HepG2 (cell line): ENCODE measurements around the gene MT1A. TPM values are rescaled to one million over a fixed set of nuclear protein-coding genes. Genes with fewer than 3 reads are reported as not detected.

Experiments
- AHDC1 ChIP-seq: sonication (generic); formaldehyde crosslinking; IDR thresholded peaks from 2 replicates; pipeline ENCODE4 v1.5.1; 2020; ENCODE audit warnings: mild to moderate bottlenecking, missing genetic modification reagents, borderline replicate concordance
- BCLAF1 ChIP-seq: fragments of 450-650 bp; IDR thresholded peaks from 2 replicates; pipeline ENCODE4 v1.6.1; 2017; ENCODE audit warnings: mild to moderate bottlenecking
- KAT8 ChIP-seq: IDR thresholded peaks from 2 replicates; pipeline ENCODE4 v1.6.1; 2016; ENCODE audit warnings: missing genetic modification reagents, missing compliant biosample characterization
- PLRG1 ChIP-seq: fragments of 450-650 bp; conservative IDR thresholded peaks from 2 replicates; pipeline ENCODE4 v1.6.1; 2016
- SMARCE1 ChIP-seq: fragments of 450-650 bp; IDR thresholded peaks from 2 replicates; pipeline ENCODE4 v1.6.1; 2017; ENCODE audit warnings: borderline replicate concordance
- SP2 ChIP-seq: sonication (generic); formaldehyde crosslinking; IDR thresholded peaks from 2 replicates; pipeline ENCODE4 v1.5.1; 2020; ENCODE audit warnings: mild to moderate bottlenecking, missing genetic modification reagents
- SPEN ChIP-seq: sonication (generic); formaldehyde crosslinking; IDR thresholded peaks from 2 replicates; pipeline ENCODE4 v1.5.1; 2020; ENCODE audit warnings: low read depth, mild to moderate bottlenecking, missing genetic modification reagents
- TFDP1 ChIP-seq: IDR thresholded peaks from 2 replicates; pipeline ENCODE4 v1.6.1; 2016; ENCODE audit warnings: missing compliant biosample characterization, missing genetic modification reagents, borderline replicate concordance
- ZNF646 ChIP-seq: sonication (generic); formaldehyde crosslinking; IDR thresholded peaks from 2 replicates; pipeline ENCODE4 v1.9.0; 2021; ENCODE audit warnings: mild to moderate bottlenecking, missing genetic modification reagents
- ZSCAN29 ChIP-seq: sonication (generic); formaldehyde crosslinking; conservative IDR thresholded peaks from 2 replicates; pipeline ENCODE4 v1.4.0; 2020; ENCODE audit warnings: mild to moderate bottlenecking, missing genetic modification reagents
- polyA plus RNA-seq, 8 experiments: library from polyadenylated mRNA; depleted of rRNA in 3 of 8; stranded (reverse) in 7 of 8; unstranded in 1 of 8; fragments of >200 nt; fragmentation: Illumina TruSeq in 4 of 8; extraction: Trizol in 4 of 8; gene quantifications; 2 replicates each; pipeline versions ENCODE4 v1.2.1 to v1.2.3, GENCODE V29; 2011 to 2016; ENCODE audit warnings: low read depth in 4 of 8, missing spikeins in 1 of 8, mixed read lengths in 1 of 8; ENCODE audit not compliant: insufficient read depth in 1 of 8
- total RNA-seq, 5 experiments: library from RNA; depleted of rRNA; stranded (reverse); fragments of >200 nt; fragmentation: Illumina TruSeq; extraction: Trizol; gene quantifications; 2 replicates each; pipeline ENCODE4 v1.2.3, GENCODE V29; 2016; ENCODE audit warnings: low read depth in 1 of 5

Gene MT1A
- total and polyA plus RNA-seq, 2 of the 13 experiments (the other 11 are each of a cell fraction or from before 2014, with no cell fraction given) = 8.3 to 10.4 TPM

GRCh38 chr16:56667581-56668571, 29.4 kb downstream of the MT1A start, which contains the start of gene MT1G (continued):
- no peak for TF ChIP-seq ZNF646 (CRISPR knock-in tag)
- no peak for TF ChIP-seq SP2 (CRISPR knock-in tag)
- TF ChIP-seq SPEN (CRISPR knock-in tag) = peak; percentile 69
- TF ChIP-seq KAT8 (CRISPR knock-in tag) = no peak
- TF ChIP-seq ZSCAN29 = peak; percentile 75; the same call in 1 of the 2 replicates
- no peak for TF ChIP-seq BCLAF1
- TF ChIP-seq TFDP1 (CRISPR knock-in tag) = peak; percentile 53; the same call in 1 of the 2 replicates
- no peak for TF ChIP-seq AHDC1 (CRISPR knock-in tag)
- TF ChIP-seq PLRG1 = no peak
- no peak for TF ChIP-seq SMARCE1
